Ovary (tissue), 9 donors: ENCODE results near the gene ZNF593OS. TPM values are rescaled to one million over a fixed set of nuclear protein-coding genes. Genes with fewer than 3 reads are reported as not detected.

Experiments used
- DNase-seq, 5 donors: peaks; one replicate each; pipeline ENCODE4 v3.0.0-alpha.2; 2019 to 2020
- H3K27ac ChIP-seq, 2 donors: fragments of 200-600 bp; one replicate each; pipeline versions ENCODE4 v1.5.1 to v1.8.0; 2019 to 2022
- H3K27me3 ChIP-seq: fragments of 200-600 bp; one replicate; pipeline ENCODE4 v1.8.0; 2022
- H3K36me3 ChIP-seq: fragments of 200-600 bp; sonication (generic); one replicate; pipeline ENCODE4 v1.5.1; 2019
- H3K4me1 ChIP-seq: one replicate; pipeline ENCODE4 v1.8.1; 2013; ENCODE audit warnings: mild to moderate bottlenecking, moderate library complexity; ENCODE audit not compliant: insufficient read depth
- H3K4me3 ChIP-seq: fragments of 200-600 bp; sonication (generic); one replicate; pipeline ENCODE4 v1.5.1; 2017
- H3K9me3 ChIP-seq, 2 donors: fragments of 200-600 bp in 1 of 2; sonication (generic) in 1 of 2; one replicate each; pipeline versions ENCODE4 v1.5.1 to v1.8.1; 2013 to 2019; ENCODE audit warnings: mild to moderate bottlenecking in 1 of 2, moderate library complexity in 1 of 2
- CTCF ChIP-seq, 3 donors: fragments of 450-650 bp in 2 of 3; fragments of 200-600 bp in 1 of 3; IDR thresholded peaks; one replicate each; pipeline versions ENCODE4 v1.5.1 to v1.8.0; 2016 to 2022; ENCODE audit warnings: antibody characterized with exemption in 3 of 3, mild to moderate bottlenecking in 1 of 3
- EP300 ChIP-seq: sonication (generic); formaldehyde crosslinking; IDR thresholded peaks from one replicate; pipeline ENCODE4 v1.6.1; 2017; ENCODE audit warnings: antibody characterized with exemption
- POLR2A ChIP-seq: fragments of 450-650 bp; IDR thresholded peaks from one replicate; pipeline ENCODE4 v1.6.1; 2017; ENCODE audit warnings: antibody characterized with exemption, mild to moderate bottlenecking, moderate library complexity
- WGBS, 3 donors: extraction: QIAGEN DNeasy Blood & Tissue Kit in 1 of 3; methylation state at CpG; one replicate each; pipeline versions ENCODE4 v1.1.5 to v1.1.7; 2013 to 2017; 5-methylcytosine and 5-hydroxymethylcytosine counted together
- intact Hi-C, 4 donors: fragments of 100-400 bp; cut with DNase I; formaldehyde crosslinking; loops; one replicate each; pipeline versions ENCODE4 v1.11.0 to v1.15.1; 2022 to 2023
- polyA plus RNA-seq, 2 donors: library from polyadenylated mRNA; stranded (reverse); fragments of 200-250 nt in 1 of 2; fragments of 350-450 nt in 1 of 2; fragmentation: Illumina TruSeq in 1 of 2; extraction: RNeasy Lipid Tissue Mini Kit (QIAGEN cat#74804) in 1 of 2; gene quantifications; one replicate each; pipeline ENCODE4 v1.2.3, GENCODE V29; 2013 to 2014
- total RNA-seq, 7 donors: library from RNA; depleted of rRNA in 2 of 7; stranded (reverse); fragments of >200 nt in 2 of 7; fragmentation: NEBNext Ultra II Directional in 3 of 7; extraction: Animal tissue kit (Norgen Biotek cat#: 25700) in 3 of 7; gene quantifications; one replicate each; pipeline versions ENCODE4 v1.1.0 to v1.2.4, GENCODE V29; 2016 to 2023
- donor health status: DM: no; HTN: no; CAD: no; lungs with moderate emphysema.
- donor health status: DM: no; HTN: no; CAD: no.
- donor health status: Bipolar disorder and iron deficiency.
- donor health status: DM: yes; HTN: yes; CAD: no.
- donor health status: DM: no; HTN: no; CAD: no.
- donor health status: DM: yes; HTN: yes; CAD: no.

Gene ZNF593OS
- total and polyA plus RNA-seq, 9 donors: 0.54 TPM; not detected in 8

- intact Hi-C loops: no loop called here
- Histone ChIP-seq H3K27ac (no peak overlapping the region), H3K4me3 (no peak overlapping the region), H3K9me3 (no peaks in the 10 kb centered on the region), H3K27me3 (no peaks in the 10 kb centered on the region), H3K36me3 (no peaks in the 10 kb centered on the region), H3K4me1 (no peaks in the 10 kb centered on the region)
- no peak for DNase-seq
- TF ChIP-seq EP300 (no peak), CTCF (IDR thresholded peaks at IDR 0.05) (no peak), POLR2A (no peak)
- WGBS, 3 donors: 76 to 87% (median 82%) methylated on average over 9 of the region's 9 CpGs
Measured at GRCh38 chr1:26203642-26204318, 32.1 kb upstream of the ZNF593OS start.

GRCh38 chr1:26200413-26200812 lies 28.8 kb upstream of the ZNF593OS start:
- no peak for TF ChIP-seq CTCF (IDR thresholded peaks at IDR 0.05)
- no peak for TF ChIP-seq EP300
- TF ChIP-seq POLR2A: no peak
- Histone ChIP-seq H3K4me3 (no peak overlapping the region), H3K36me3 (no peaks in the 10 kb centered on the region), H3K27me3 (no peaks in the 10 kb centered on the region), H3K9me3 (no peaks in the 10 kb centered on the region), H3K4me1 (no peaks in the 10 kb centered on the region), H3K27ac (no peak overlapping the region)
- no peak for DNase-seq
- intact Hi-C loops: no loop called here
- 86 to 94% (median 88%) methylated on average over 5 of the region's 5 CpGs for WGBS, 3 donors

GRCh38 chr1:26197813-26198212 lies 26.2 kb upstream of the ZNF593OS start:
- WGBS, 3 donors: 77 to 86% (median 81%) methylated on average over 11 of the region's 11 CpGs
- H3K27me3 ChIP-seq: no peaks in the 10 kb centered on the region
- intact Hi-C loops: no loop called here

GRCh38 chr1:26197301-26197700 lies 25.7 kb upstream of the ZNF593OS start:
- H3K9me3 ChIP-seq: no peaks in the 10 kb centered on the region
- no peak overlapping the region for H3K27ac ChIP-seq
- DNase-seq: no peak
- intact Hi-C loops: no loop called here
- H3K36me3 ChIP-seq: no peaks in the 10 kb centered on the region
- H3K4me1 ChIP-seq: no peaks in the 10 kb centered on the region
- H3K4me3 ChIP-seq: no peak overlapping the region
- H3K27me3 ChIP-seq: no peaks in the 10 kb centered on the region
- TF ChIP-seq CTCF (IDR thresholded peaks at IDR 0.05) (no peak), EP300 (no peak)
- 85 to 88% (median 85%) methylated on average over 3 of the region's 3 CpGs for WGBS, 3 donors

More at GRCh38 chr1:26197813-26198212, 26.2 kb upstream of the ZNF593OS start:
- H3K27ac ChIP-seq: no peak overlapping the region
- no peak for TF ChIP-seq POLR2A
- TF ChIP-seq EP300: no peak
- no peak for TF ChIP-seq CTCF (IDR thresholded peaks at IDR 0.05)
- no peaks in the 10 kb centered on the region for H3K9me3 ChIP-seq
- no peak overlapping the region for H3K4me3 ChIP-seq
- no peak for DNase-seq
- no peaks in the 10 kb centered on the region for H3K4me1 ChIP-seq
- H3K36me3 ChIP-seq: no peaks in the 10 kb centered on the region
